ENCODE measurements around the gene PIP5K1C.

PIP5K1C gene

DNA sequence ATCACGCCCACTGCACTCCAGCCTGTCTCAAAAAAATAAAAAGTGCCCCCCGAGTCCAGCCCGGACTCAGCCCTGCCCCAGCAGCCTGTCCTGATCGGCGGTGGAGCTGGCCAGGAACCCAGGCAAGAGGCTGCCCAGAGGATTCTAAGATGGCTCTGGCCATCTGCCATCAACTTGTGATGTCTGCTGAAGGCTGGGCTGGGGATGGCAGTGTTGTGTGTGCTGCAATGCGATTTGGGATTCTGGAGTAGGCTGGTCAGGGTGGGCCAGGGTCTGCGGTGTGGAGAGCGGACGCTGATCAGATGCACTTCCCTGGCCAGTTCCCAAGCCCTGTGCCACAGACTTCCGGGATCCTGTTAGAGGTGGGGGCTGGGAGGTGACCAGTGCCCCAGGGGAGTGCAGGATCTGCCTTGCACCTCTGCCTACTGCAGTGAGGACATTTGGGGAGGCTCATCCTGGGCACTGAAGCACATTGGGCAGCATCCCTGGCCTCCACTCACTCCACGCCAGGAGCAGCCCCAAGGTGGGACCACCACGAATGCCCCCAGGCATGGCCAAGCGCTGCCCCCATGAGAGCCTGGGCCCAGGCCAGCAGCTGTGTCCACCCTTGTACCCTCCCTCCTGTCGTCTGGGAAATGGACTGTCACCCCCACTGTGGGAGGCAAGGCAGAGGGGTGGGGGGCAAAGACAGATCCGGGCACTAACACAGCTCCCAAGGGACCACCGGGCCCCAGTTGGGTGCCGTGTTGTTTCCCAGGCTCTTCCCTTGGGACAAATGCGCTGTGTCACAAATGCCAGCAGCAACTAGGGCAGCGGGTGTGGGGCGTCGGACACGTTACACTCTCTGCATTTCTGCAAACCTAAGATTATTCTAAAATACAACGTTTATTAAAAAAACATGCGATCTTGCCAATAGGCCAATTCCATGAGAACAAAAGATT is 90.2 kb downstream of the PIP5K1C start:
- DNase-seq (ENCODE audit: low read depth): peak; percentile 27

DNA sequence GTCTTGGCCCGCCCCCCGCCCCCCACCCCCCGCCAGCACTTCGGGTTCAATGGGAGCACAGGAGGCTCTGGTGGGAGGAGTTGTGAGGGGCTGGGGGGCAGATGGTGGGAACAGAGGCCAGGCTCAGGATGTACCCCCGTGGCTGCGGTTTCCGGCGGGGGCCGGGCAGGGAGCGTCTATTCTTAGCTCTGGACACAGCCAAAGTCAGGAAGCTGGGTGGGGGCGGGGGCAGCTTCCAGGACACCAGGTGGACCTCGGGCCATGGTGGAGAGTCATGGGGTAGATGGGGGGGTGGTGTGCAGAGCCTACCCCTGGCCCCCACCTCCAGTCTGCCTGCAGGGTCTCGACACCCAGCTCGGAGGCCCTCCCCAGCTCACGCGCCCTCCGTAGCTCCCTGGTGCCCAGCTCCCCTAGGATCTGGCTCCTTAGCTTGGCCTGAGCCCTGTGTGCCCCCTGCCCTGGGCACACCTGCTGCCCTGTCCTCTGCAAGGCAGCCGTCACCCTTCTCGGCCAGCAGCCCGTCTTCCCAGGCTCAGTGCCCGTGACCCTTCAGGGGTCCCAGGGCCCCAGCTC is 91.4 kb downstream of the PIP5K1C start:
- no peak for DNase-seq (ENCODE audit: low read depth)

- DNase-seq (ENCODE audit: low read depth): no peak
These were observed 92.1 kb downstream of the PIP5K1C start for GRCh38 chr19:3608079-3608641.

DNA sequence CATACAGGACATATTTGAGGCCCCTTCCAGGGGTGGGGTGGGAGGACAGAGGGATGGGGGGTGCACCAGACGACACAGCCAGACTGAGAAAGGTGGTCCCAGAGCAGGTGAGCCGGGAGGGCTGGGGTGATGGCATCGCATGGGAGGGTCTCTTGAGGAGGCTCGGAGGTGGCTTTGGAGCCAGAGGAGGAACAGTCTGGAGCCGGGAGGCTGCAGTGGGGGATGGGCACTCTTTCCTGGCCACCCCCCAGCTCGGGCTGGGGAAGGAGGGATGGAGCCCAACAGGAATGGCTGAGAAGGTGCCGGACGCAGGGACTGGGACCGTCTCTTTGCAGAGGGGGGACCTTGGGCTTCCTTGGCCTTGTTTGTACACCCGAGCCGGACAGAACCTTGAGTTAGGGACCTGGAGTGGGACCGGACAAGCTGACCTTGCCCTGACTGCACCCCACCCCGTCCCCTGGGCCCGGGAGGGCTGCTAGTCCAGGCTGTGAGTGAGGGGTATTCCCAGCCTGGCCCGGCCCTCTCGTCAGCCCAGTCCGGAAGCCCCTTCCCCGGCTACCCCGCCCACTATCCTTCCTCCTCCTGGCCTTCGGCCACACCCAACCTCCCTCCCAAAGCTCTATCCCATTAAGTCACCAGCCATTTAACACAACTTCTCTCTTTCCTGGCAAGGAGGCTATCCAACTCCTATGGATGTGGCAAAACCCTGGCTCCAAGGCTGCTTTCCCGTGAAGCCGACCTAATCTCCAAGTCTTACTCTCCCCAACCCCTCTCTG is 92.8 kb downstream of the PIP5K1C start:
- no peak for DNase-seq (ENCODE audit: low read depth)

DNA sequence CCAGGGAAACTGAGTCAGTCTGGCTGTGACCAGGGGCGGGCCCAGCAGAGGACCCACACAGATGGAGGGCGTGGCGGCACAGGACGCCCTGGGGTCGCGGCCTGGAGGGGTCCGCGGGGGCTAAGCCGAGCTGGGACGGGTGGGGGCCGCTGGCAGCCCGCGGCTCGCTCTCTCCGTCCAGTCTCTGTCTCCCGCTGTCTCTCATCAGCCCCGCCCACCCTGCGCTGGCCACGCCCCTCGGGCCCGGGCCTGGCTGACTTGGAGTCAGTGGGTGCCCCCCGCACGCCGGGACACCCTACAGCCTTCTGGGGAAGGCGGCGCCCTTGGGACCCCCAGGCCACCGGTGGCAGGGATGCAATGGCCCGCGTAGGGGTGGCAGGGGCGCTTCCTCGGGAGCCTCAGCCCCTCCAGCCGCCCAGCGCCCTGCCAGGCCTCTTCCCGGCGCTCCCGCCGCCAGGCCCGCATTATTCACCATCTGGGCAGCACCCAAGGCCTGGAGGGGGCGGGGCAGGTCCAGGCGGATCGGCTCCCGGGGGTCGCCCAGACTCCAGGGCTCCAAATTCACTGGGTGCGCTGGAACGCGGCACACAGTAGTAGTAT is 93.5 kb downstream of the PIP5K1C start, which contains the start of gene TBXA2R:
Gene TBXA2R (minus strand): TSS at position 186 of the 600 bp plus-strand sequence. CDS start 6,241 bp downstream, outside the sequence.
- DNase-seq (ENCODE audit: low read depth): peak; percentile 46

DNA sequence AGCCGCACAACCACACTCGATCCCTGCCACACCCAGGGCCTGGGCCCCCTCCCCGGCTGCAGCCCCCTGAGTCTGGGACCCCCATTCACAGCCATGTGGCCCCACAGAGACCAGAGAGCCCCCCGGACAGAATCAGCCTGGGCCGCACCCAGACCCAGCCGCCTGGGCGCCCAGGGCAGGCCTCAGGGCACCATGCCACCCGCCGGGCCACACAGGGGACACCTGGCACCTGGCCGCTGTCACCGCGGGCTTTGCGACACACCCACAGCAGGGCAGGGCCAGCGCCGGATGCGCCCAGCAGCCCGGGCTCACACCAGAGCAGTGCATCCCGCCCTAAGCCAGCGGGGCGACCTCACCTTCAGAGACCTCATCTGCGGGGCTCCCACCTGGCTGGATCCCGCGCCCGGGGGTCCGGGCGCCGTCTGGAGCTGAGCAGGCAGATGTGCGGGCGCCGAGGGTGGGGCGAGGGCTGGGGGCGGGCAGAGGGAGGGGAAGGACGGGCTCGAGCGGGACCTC is 94.0 kb downstream of the PIP5K1C start:
- DNase-seq (ENCODE audit: low read depth): no peak

- no peak for DNase-seq (ENCODE audit: low read depth)
These were observed 94.5 kb downstream of the PIP5K1C start for GRCh38 chr19:3605770-3606169.

DNA sequence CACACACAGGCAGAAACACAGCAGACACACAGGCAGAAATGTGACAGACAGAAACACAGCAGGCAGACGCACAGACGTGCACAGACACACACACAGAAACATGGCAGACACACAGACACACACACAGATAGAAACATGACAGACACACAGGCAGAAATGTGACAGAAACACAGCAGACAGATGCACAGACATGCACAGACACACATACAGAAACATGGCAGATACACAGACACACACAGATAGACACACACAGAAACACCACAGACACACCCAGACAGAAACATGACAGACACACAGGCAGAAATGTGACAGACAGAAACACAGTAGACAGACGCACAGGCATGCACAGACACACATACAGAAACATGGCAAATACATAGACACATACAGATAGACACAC is 94.9 kb downstream of the PIP5K1C start:
- no peak for DNase-seq (ENCODE audit: low read depth)

- DNase-seq (ENCODE audit: low read depth): no peak
These were observed 95.3 kb downstream of the PIP5K1C start for GRCh38 chr19:3604987-3605343.

- no peak for DNase-seq (ENCODE audit: low read depth)
These were observed 95.9 kb downstream of the PIP5K1C start for GRCh38 chr19:3604227-3604986.

DNA sequence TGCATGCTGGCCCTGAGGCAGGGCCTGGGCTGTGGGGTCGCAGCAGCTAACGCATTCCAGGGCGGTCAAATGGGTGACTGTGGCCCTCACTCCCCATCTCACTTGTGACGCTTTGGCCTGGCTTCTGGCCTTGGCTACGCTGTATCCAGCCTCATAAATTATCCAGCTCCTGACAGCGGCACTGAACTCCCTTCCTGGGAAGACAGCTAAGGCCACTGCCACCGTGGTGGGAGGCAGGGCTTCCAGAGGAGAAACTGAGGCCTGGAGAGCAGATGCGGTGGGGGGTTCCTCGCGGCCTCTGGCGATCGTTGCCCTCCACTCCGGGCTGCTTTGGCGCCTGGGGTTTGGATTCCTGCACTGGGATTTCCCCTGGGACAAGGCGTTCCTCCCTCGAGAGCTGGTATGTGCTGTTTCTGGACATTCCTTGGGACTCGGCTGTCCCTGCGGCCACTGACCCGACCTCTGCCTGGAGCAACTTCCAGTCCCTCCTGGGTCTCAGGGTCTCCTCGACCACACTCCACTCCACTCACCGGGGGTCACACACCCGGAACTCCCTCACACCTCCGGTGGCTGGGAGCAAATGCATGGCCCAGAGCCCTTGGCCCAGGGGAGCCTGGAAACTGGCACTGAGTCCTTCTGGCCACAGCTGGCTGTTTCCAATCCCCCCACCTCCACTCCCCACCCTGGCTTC is 97.0 kb downstream of the PIP5K1C start:
- DNase-seq (ENCODE audit: low read depth): no peak

GRCh38 chr19:3601021-3601420 is 99.2 kb downstream of the PIP5K1C start:
- DNase-seq (ENCODE audit: low read depth): no peak

GRCh38 chr19:3599776-3600187 is 100.5 kb downstream of the PIP5K1C start:
- DNase-seq (ENCODE audit: low read depth): no peak

DNA sequence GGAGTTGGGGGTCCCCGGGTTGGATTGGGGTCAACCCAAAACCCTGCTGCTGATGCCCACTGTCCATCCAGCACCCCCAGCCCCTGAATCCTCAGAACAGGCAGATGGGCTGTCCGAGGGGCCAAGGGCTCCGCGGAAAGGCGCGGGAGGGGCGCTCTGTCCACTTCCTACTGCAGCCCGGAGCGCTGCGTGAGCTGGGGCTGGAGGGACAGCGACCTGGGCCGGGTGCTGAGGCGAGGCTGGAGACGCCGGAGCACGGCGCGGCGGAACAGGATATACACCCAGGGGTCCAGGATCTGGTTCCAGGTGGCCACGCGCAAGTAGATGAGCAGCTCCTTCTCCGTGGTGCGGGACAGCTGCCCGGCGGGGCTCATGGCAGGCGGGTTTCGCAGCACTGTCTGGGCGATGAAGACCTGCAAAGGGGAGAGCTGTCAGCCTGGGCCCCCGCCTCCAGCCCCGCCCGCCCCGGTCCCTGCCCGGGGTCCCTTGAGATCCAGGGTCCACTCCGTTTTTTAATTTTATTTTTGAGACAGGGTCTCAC is 104.7 kb downstream of the PIP5K1C start:
- no peak for DNase-seq (ENCODE audit: low read depth)

GRCh38 chr19:3593156-3593555 is 107.1 kb downstream of the PIP5K1C start:
- DNase-seq (ENCODE audit: low read depth): no peak

GRCh38 chr19:3591876-3592613 is 108.2 kb downstream of the PIP5K1C start:
- no peak for DNase-seq (ENCODE audit: low read depth)

GRCh38 chr19:3590991-3591659 is 109.1 kb downstream of the PIP5K1C start:
- DNase-seq (ENCODE audit: low read depth): no peak

GRCh38 chr19:3589949-3590348 is 110.3 kb downstream of the PIP5K1C start:
- DNase-seq (ENCODE audit: low read depth): no peak

- DNase-seq (ENCODE audit: low read depth): no peak
These were observed 110.8 kb downstream of the PIP5K1C start for GRCh38 chr19:3589439-3589838.
